K562 (cell line): ENCODE measurements around the gene BRMS1. TPM values are rescaled to one million over a fixed set of nuclear protein-coding genes. Genes with fewer than 3 reads are reported as not detected.

ENCODE experiments used
- ARHGAP35 ChIP-seq: fragments of 450-650 bp; IDR thresholded peaks from 2 replicates; pipeline ENCODE4 v1.6.1; 2018; ENCODE audit not compliant: partially characterized antibody
- FOSL1 ChIP-seq: fragments of 200-800 bp; sonication (Bioruptor generic); conservative IDR thresholded peaks from 2 replicates; pipeline ENCODE4 v1.6.1; 2016; ENCODE audit warnings: missing genetic modification characterization, missing compliant biosample characterization
- GABPA ChIP-seq: fragments of 200-800 bp; sonication (Bioruptor generic); conservative IDR thresholded peaks from 2 replicates; pipeline ENCODE4 v1.6.1; 2016; ENCODE audit warnings: low read depth, missing genetic modification characterization, missing compliant biosample characterization
- GATA2 ChIP-seq: sonication (generic); formaldehyde crosslinking; IDR thresholded peaks from 2 replicates; pipeline ENCODE4 v1.4.0; 2020; ENCODE audit warnings: mild to moderate bottlenecking, missing genetic modification reagents
- HDAC1 ChIP-seq, 2 experiments: fragments of 450-650 bp; IDR thresholded peaks; 2 replicates each; pipeline ENCODE4 v1.6.1; 2016 to 2017; ENCODE audit warnings: inconsistent platforms in 1 of 2, mild to moderate bottlenecking in 1 of 2, moderate library complexity in 1 of 2
- HDAC8 ChIP-seq: fragments of 450-650 bp; IDR thresholded peaks from 2 replicates; pipeline ENCODE4 v1.6.1; 2016; ENCODE audit warnings: mild to moderate bottlenecking, missing genetic modification characterization, moderate library complexity, missing compliant biosample characterization
- HMG20A ChIP-seq: fragments of 450-650 bp; formaldehyde crosslinking; conservative IDR thresholded peaks from 2 replicates; pipeline ENCODE4 v1.4.0; 2020; ENCODE audit warnings: mild to moderate bottlenecking, mixed read lengths
- HMG20B ChIP-seq: fragments of 250-450 bp; sonication (Bioruptor Pico); IDR thresholded peaks from 2 replicates; pipeline ENCODE4 v1.5.0; 2021; ENCODE audit warnings: mild to moderate bottlenecking
- KDM4B ChIP-seq, 2 experiments: fragments of 450-650 bp in 1 of 2; sonication (generic) in 1 of 2; IDR thresholded peaks; 2 replicates each; pipeline ENCODE4 v1.6.1; 2016 to 2017; ENCODE audit warnings: borderline replicate concordance in 2 of 2, antibody characterized with exemption in 1 of 2, low read depth in 1 of 2, mild to moderate bottlenecking in 1 of 2
- KDM5B ChIP-seq: fragments of 200-600 bp; sonication (generic); IDR thresholded peaks from 2 replicates; pipeline ENCODE4 v1.6.1; 2012; ENCODE audit warnings: low read depth, mild to moderate bottlenecking, moderate library complexity, low read length, control low read depth, inconsistent platforms; ENCODE audit not compliant: insufficient replicate concordance
- LARP7 ChIP-seq: fragments of 450-650 bp; IDR thresholded peaks from 2 replicates; pipeline ENCODE4 v1.6.1; 2016
- PHB ChIP-seq: fragments of 250-450 bp; sonication (Bioruptor Pico); IDR thresholded peaks from 2 replicates; pipeline ENCODE4 v1.5.0; 2021
- RBM17 ChIP-seq: fragments of 200-400 bp; formaldehyde crosslinking; IDR thresholded peaks from 2 replicates; pipeline ENCODE4 v1.6.1; 2017; ENCODE audit warnings: low read depth, mild to moderate bottlenecking, low read length, borderline replicate concordance
- SMC3 ChIP-seq: conservative IDR thresholded peaks from 2 replicates; pipeline ENCODE4 v1.6.1; 2011; ENCODE audit warnings: low read depth, low read length, improper control_type of control experiment; ENCODE audit not compliant: insufficient read depth
- SP1 ChIP-seq: sonication (generic); formaldehyde crosslinking; IDR thresholded peaks from 2 replicates; pipeline ENCODE4 v1.8.1; 2022; ENCODE audit warnings: mild to moderate bottlenecking, missing genetic modification reagents
- TCF3 ChIP-seq: sonication (generic); formaldehyde crosslinking; IDR thresholded peaks from 2 replicates; pipeline ENCODE4 v1.4.0; 2020; ENCODE audit warnings: mild to moderate bottlenecking, missing genetic modification reagents
- ZNF282 ChIP-seq: sonication (generic); formaldehyde crosslinking; IDR thresholded peaks from 2 replicates; pipeline ENCODE4 v1.8.1; 2023; ENCODE audit warnings: missing genetic modification reagents
- ZNF75A ChIP-seq: fragments of 450-650 bp; formaldehyde crosslinking; IDR thresholded peaks from 2 replicates; pipeline ENCODE4 v1.4.0; 2020; ENCODE audit warnings: mild to moderate bottlenecking
- ZNF764 ChIP-seq: fragments of 250-450 bp; sonication (Bioruptor Pico); IDR thresholded peaks from 2 replicates; pipeline ENCODE4 v1.4.0; 2020; ENCODE audit warnings: low read depth, mild to moderate bottlenecking, moderate library complexity
- ZZZ3 ChIP-seq: fragments of 450-650 bp; IDR thresholded peaks from 2 replicates; pipeline ENCODE4 v1.6.1; 2016; ENCODE audit warnings: antibody characterized with exemption, mild to moderate bottlenecking, moderate library complexity
- polyA plus RNA-seq, 8 experiments: library from polyadenylated mRNA; depleted of rRNA in 4 of 8; stranded (reverse) in 5 of 8; unstranded in 3 of 8; fragments of >200 nt; fragmentation: Nextera tagmentation in 2 of 8; fragmentation: Illumina TruSeq in 1 of 8; extraction: Ambion mirVana in 2 of 8; extraction: Trizol in 1 of 8; gene quantifications; 2 replicates each; pipeline versions ENCODE4 v1.2.1 to v1.2.3, GENCODE V29; 2011 to 2014; ENCODE audit warnings: inconsistent platforms in 1 of 8, missing spikeins in 1 of 8
- total RNA-seq, 7 experiments: library from RNA; depleted of rRNA in 6 of 7; stranded (reverse); fragments of >200 nt in 6 of 7; fragmentation: Illumina TruSeq in 2 of 7; extraction: Trizol in 2 of 7; gene quantifications; 2 replicates each; pipeline versions ENCODE4 v1.2.1 to v1.2.3, GENCODE V29; 2011 to 2021; ENCODE audit warnings: low replicate concordance in 1 of 7
- TF ChIP-seq, protein P1 (sequence below): sonication (generic); formaldehyde crosslinking; IDR thresholded peaks from 2 replicates; pipeline ENCODE4 v1.9.0; 2022; ENCODE audit warnings: mild to moderate bottlenecking, missing genetic modification reagents
- TF ChIP-seq, protein P2 (sequence below): fragments of 450-650 bp; IDR thresholded peaks from one replicate; pipeline ENCODE4 v1.6.1; 2018; ENCODE audit warnings: mild to moderate bottlenecking, moderate library complexity; ENCODE audit not compliant: partially characterized antibody
- TF ChIP-seq, protein P3 (sequence below), 2 experiments: fragments of 450-650 bp in 1 of 2; sonication (generic) in 1 of 2; formaldehyde crosslinking; conservative IDR thresholded peaks; 2 replicates each; pipeline versions ENCODE4 v1.4.0 to v1.8.1; 2020 to 2022; ENCODE audit warnings: mild to moderate bottlenecking in 1 of 2, missing genetic modification reagents in 1 of 2
- TF ChIP-seq, protein P4 (sequence below), 2 experiments: fragments of 450-650 bp; conservative IDR thresholded peaks; 2 replicates each; pipeline ENCODE4 v1.6.1; 2017; ENCODE audit warnings: mild to moderate bottlenecking in 2 of 2, moderate library complexity in 2 of 2

BRMS1 gene
- total and polyA plus RNA-seq, 9 of the 15 experiments (the other 6 are each of a cell fraction or from before 2014, with no cell fraction given), result 2.2 to 78.8 (median 33.4) TPM

GRCh38 chr11:66328302-66329144 lies 16.4 kb downstream of the BRMS1 start (continued):
- TF ChIP-seq GABPA (0 out of 2 replicates have a peak, but pooled peaks have one; percentile 27), SMC3 (peak; percentile 93), KDM4B (IDR thresholded peaks at IDR 0.05; ENCODE audit: borderline replicate concordance in 2 of 2, low read depth in 1 of 2) (peak in 1 of 2 experiments; percentile 69; a peak in 1 of 4 replicates), ZZZ3 (no peak), ARHGAP35 (no peak), HDAC1 (IDR thresholded peaks at IDR 0.05) (peak in 1 of 2 experiments; percentile 60; a peak in 1 of 4 replicates), ZNF75A (no peak), ZNF764 (no peak), RBM17 (no peak), LARP7 (0 out of 2 replicates have a peak, but pooled peaks have one; percentile 42), HDAC8 (tag) (no peak), FOSL1 (tag) (0 out of 2 replicates have a peak, but pooled peaks have one; percentile 5), ZNF282 (CRISPR knock-in tag) (peak; percentile 78; the same call in 1 of the 2 replicates), GATA2 (CRISPR knock-in tag) (no peak), HMG20A (CRISPR knock-in tag) (no peak), PHB (0 out of 2 replicates have a peak, but pooled peaks have one; percentile 12), KDM5B (peak; percentile 39), TCF3 (peak; percentile 24; the same call in 1 of the 2 replicates), SP1 (CRISPR knock-in tag) (peak; percentile 89), HMG20B (CRISPR knock-in tag) (no peak)
- TF ChIP-seq, protein P1, sequence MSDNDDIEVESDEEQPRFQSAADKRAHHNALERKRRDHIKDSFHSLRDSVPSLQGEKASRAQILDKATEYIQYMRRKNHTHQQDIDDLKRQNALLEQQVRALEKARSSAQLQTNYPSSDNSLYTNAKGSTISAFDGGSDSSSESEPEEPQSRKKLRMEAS (CRISPR knock-in tag), result peak; percentile 99
- TF ChIP-seq, protein P2, sequence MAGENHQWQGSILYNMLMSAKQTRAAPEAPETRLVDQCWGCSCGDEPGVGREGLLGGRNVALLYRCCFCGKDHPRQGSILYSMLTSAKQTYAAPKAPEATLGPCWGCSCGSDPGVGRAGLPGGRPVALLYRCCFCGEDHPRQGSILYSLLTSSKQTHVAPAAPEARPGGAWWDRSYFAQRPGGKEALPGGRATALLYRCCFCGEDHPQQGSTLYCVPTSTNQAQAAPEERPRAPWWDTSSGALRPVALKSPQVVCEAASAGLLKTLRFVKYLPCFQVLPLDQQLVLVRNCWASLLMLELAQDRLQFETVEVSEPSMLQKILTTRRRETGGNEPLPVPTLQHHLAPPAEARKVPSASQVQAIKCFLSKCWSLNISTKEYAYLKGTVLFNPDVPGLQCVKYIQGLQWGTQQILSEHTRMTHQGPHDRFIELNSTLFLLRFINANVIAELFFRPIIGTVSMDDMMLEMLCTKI, result no peak
- TF ChIP-seq, protein P3, sequence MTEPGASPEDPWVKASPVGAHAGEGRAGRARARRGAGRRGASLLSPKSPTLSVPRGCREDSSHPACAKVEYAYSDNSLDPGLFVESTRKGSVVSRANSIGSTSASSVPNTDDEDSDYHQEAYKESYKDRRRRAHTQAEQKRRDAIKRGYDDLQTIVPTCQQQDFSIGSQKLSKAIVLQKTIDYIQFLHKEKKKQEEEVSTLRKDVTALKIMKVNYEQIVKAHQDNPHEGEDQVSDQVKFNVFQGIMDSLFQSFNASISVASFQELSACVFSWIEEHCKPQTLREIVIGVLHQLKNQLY (CRISPR knock-in tag; conservative IDR thresholded peaks at IDR 0.05), result no peak
- TF ChIP-seq, protein P4, sequence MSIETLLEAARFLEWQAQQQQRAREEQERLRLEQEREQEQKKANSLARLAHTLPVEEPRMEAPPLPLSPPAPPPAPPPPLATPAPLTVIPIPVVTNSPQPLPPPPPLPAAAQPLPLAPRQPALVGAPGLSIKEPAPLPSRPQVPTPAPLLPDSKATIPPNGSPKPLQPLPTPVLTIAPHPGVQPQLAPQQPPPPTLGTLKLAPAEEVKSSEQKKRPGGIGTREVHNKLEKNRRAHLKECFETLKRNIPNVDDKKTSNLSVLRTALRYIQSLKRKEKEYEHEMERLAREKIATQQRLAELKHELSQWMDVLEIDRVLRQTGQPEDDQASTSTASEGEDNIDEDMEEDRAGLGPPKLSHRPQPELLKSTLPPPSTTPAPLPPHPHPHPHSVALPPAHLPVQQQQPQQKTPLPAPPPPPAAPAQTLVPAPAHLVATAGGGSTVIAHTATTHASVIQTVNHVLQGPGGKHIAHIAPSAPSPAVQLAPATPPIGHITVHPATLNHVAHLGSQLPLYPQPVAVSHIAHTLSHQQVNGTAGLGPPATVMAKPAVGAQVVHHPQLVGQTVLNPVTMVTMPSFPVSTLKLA (conservative IDR thresholded peaks at IDR 0.05), result peak; percentile 95 to 96
